Stimulated activated CD4-positive, alpha-beta T cell treated with anti-CD3 and anti-CD28 coated beads, Interleukin-2, amount 100 ng/mL, for 24 hours (primary cell): ENCODE results near the gene NEK5.

Experiments
- DNase-seq, 2 donors: peaks; one replicate each; pipeline ENCODE4 v3.0.0-alpha.2; 2020

NEK5 gene

DNA sequence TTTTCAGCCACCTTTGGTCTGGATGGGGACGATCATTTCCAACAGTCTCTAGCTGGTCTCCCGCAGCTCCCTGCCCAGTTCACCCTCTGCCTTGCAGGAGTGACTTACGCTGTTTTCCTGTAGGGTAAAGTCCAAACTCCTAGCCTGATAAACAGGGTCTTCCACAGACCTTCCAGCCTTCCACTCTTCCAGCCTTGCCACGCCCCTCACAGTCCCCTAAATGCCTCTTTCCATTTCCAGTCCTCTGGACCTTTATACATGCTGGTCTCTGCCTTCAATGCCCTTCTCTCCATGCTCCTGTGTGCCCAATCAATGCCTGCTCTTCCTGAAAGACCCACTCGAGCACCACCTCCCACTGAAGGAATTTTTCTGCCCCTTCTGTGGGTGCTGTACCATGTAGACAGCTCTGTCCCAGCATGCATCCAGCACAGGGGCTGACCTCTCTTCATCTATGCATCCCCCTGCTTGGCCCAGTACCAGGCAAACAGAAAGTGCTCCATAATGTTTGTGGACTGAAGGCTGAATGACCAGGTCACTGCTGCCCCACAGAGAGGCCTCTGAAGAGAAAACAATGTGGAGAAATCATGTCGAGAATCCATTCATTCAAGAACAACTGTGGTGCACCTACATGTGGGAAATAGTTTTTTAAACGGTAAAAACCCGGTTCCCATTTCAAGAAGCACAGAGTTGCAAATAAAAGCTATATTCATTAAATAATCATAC lies 122.2 kb downstream of the NEK5 start:
- no peak for DNase-seq

DNA sequence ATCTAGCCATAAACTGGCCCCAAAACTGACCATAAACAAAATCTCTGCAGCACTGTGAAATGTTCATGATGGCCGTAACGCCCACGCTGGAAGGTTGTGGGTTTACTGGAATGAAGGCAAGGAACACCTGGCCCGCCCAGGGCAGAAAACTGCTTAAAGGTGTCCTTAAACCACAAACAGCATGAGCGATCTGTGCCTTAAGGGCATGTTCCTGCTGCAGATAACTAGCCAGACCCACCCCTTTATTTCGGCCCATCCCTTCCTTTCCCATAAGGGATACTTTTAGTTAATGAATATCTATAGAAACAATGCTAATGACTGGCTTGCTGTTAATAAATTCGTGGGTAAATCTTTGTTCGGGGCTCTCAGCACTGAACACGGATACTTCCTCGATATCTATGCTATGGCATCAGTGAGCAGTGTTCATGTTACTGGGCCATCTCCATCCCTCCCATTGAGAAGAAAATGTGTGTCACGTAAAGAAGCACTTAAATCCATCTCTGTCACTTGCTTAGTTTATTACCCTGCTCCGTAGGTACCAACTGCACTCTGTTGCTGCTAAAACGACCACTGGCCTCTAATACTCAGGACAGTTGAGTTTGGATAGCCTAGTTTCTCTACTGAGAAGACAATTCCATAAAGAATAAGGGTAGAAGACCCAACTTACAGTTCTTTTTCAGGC lies 122.9 kb downstream of the NEK5 start:
- DNase-seq: no peak

DNA sequence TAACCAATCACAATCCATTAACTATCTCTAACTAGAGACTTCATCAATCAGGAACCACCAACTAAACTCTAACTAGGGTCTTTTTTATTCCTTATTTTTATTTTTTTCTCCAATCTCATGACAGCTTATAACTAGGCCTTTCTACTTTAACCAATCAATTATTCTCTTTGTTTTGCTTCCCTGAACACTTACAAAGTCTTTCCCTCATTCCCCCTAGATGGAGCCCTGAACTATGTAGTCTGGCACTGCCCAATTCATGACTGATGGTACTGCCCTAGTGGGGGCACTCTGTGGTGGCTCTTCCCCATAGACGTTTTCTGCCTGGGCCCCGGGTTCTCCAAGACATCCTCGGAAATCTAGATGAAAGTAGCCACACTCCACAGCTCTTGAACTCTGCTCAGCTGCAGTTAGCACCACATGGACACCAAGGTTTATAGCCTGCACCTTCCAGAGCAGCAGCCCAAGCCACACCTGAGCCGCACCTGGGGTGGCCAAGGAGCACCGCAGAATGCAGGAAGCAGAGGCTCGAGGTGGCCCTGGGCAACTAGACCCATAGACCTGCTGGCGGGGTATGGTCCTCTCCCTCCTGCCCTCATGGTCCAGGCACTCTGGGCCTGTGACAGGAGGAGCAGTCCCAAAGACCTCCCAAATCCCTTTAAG lies 124.2 kb downstream of the NEK5 start:
- DNase-seq: no peak

DNA sequence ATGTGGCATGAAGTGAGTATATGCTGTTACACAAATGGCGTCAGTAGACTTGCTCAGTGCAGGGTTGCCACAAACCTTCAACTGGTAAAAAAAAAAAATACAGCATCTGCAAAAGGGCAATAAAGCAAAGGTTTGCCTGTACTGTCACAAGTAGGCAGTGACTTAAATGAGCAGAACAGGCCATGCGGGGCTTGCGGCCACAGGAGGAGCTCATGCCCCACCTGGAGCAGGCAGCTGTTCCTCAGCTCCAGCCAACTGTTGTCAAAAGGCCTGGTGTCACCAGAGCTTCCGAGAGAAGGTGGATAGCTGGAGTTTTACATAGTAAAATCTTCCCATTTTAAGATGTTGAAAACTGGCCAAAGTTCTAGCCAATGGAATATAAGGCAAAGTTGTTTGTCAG lies 125.3 kb downstream of the NEK5 start:
- no peak for DNase-seq

DNA sequence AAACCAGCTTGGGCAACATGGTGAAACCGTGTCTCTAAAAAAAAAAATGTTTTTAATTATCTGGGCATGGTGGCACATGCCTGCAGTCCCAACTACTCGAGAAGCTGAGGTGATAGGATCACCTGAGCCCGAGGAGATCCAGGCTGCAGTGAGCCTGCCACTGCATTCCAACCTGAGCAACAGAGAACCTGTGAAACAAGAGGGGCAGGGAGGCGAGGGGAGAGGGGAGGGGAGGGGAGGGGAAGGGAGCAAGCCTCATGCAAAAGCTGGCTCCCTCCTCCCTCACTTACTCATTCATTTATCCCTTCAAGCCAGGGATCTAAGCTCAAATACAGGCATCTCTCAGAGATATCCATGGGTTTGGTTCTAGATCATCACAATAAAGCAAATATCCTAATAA lies 126.5 kb downstream of the NEK5 start:
- no peak for DNase-seq

DNA sequence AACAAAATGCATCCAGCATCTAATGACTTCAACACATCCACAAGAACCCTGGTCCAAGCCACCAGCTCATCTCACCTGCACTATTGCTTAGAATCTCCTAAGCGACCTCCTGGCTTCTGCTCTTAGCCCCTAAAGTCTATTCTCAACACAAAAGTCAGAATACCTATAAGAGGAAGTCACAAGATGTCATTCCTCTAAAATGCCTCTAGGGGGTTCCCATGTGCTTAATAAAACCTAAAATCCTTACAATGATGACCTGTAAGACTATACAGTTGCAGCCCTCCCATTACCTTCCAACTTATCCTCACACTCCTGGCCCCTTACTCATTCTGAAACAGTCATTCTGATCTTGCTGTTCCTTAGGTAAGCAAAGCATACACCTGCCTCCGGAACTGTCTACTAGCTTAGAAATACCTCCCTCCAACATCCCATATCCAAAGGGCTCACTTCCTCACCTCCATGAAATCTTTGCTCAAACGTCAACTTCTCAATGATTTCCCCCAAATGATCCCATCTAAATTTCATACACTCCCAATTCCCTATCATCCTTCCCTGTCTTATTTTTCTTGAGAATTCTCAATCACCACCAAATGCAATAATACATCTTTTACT lies 127.6 kb downstream of the NEK5 start:
- DNase-seq: no peak

DNA sequence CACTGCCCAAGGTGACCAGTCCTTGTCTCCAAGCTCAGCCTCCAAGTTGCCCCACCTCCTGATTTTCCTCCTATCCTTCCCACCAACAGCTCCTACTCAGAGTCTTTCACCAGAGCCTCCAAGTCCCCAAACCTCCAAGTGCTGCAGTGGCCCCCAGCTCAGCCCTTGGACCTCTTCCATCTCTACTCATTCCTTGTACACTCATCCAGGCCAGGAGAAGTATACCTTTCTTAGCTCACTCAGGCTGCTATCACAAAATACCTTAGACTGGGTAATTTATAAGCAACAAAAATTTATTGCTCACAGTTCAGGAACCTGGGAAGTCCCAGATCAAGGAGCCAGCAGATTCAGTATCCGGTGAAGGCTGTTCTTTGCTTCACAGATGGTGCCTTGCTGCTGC lies 129.0 kb downstream of the NEK5 start:
- no peak for DNase-seq

DNA sequence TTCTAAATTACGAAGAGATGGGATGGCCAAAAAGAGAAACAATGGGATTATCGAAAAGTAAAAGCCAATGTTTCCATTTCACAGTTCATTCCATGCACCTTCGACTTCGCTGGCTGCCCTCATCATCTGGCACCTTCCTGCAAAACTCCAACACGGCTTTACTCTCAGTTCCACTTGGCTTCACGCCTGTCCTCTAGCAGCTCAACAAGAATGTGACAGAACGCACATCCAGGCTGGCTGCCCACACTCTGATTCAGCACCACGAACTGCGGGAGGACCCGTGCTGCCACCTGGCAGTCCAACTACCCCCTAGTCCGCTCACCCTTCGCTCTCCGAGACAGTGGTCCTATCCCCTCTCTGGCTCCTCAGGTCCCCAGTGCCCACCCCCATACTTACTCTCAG lies 129.4 kb downstream of the NEK5 start:
- no peak for DNase-seq

DNA sequence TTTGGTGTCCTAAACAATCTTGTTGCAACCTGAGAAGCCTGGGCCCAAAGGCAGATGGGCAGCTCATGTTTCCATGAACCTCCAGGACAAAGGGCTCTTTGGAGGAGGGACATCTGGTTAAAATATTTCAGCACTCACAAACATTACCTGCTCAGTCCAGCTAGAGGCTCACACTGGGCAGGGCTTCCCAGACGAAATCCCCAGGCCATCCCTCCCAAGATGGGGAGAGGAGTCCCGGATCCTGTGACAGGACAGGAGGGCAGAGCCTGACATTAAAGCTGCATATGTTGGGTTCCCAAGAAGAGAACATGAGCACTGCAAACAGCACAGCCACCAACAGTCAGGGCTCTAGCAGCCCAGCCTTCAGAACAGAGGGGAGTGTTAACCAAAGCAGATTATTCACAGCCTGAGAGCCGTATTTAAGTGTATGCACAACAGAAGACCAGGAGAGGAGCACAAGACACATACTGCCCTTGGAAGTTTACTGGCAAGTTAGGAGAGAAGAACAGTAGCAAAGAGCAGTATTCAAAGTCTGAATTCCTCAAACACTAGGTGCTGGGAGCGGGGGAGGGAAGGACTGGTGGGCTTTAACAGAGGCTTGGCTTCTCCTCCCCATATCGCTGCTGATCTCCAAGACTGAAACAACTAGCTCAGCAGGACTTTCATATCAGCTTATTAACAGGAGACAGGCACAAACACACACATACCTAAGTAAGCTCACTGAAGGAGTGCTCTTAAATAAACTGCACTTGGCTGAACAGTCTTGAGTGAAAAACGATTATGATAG lies 130.0 kb downstream of the NEK5 start:
- no peak for DNase-seq

DNA sequence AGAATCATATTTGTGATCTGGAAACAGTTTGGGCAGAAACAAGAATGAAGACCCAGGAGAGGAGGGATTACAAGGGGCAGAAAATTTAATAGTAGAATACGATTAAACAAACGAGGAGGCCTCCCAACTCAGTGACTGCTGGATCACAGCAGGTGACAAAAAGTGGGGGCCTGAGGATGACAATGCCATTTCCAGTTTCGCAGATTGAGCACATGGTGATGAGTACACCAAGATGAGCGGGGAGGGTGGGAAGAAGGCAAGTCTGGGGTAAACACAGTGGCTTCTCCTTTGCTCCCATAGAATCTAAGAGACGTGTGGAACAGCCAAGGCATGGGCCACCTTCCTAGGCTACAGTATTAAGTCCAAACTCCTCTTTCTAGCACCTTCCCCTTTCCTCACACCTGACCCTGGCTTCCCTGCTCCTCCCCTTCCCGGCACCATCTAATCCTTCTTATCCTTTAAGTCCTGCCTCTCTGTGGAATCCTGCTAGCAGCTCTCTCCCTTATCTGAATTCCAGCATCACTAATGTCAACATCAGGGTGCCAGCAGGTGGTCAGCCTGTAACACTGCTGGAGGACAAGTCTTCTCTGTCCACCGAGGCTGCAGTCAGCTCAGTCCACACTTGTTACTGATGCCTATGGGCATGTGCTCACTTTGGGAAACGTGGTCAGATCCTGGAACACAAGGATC lies 131.1 kb downstream of the NEK5 start:
- DNase-seq: no peak

DNA sequence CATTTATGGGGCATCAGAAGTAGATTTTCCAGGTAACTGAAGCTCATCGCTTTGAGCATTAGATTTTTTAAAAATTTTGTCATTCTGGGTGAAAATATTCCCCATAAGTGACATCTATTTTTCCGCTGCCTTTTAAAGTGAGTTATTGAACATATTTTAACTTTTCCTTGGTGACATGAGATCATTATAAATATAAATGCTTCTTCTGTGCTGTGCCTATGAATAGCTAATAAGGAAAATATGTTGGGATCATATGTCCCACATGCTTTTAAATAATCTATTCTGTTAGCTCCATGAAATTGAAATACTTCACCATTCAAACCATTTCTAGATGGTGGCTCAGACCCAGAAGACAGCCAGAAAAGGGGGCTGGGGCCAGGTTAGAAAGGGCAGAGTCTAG lies 131.7 kb downstream of the NEK5 start:
- no peak for DNase-seq

DNA sequence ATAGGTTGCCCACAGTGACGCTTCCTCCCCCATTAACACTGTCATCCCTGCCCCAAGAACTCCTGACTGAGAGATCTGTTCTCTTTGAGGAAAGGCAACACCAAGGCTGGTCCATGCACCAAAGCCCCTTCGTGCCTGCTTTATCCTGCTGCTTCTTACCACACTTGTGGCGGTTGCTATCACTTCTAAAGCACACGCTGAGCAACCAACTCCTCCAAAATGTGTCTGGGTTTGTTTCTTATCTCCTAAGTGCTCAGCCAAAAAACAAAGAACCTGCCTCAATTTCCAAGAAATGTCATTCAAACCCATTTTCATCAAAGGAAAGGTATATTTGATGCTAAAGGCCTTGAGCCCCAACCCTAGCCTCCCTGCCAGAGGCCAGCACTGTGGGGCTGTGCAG lies 132.2 kb downstream of the NEK5 start:
- no peak for DNase-seq

DNA sequence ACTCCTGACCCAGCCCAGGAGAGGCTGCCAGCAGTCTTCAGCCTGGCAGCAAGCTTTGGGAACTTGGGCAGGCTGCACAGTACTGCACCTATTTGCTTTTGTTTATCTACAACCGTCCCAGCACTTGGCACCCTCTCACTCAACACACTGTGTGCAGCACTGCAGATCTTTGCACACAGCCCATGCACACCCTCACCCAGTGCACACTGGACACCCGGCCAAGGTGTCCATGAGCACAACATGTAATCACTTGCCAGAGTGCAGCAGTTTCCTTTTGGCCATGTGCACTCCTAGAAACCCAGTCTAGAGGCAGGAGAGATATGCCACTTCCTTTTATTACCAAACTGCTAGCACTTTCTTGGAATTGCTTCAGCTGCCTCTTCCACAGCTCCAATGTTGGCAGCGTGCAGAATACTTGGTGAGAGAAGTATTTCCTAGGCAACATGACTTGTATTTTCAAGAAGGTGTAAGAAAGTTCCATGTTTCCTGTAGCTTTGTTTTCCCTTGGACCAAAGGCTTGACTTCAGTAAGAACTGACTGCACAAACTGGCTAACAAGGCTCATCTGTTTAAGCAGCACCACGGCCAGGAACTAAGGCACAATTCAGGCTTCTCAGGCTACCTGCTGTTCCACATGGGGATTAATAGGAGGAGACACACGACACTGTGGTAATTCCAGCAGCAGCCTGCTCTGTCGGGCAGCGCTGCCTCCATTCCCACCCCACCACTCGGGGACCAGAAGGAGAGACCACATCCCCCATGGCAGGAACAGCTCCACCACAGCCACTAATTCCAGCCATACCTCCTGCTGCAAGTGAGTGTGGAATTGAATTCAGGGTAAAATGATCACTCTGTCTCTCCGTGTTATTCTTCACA lies 133.0 kb downstream of the NEK5 start:
- DNase-seq: no peak

DNA sequence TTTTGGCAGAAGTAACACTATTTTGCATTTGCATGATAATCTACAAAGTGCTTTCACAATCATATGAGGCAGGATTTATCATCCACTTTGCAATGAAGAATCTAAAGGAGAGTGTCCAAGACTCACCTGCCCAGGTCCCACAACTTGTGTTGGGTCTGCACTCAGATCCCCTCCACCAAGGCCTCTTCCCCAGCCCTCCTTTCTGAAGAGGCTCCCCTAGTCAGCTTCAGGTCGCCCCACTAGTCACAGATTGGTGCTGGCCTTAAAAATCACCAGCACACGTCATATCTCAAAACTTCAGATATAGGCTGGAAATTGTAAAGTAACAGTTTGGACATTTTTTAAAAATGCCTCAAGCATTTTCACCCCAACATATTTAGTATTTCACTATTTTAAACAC lies 135.2 kb downstream of the NEK5 start:
- DNase-seq: no peak

DNA sequence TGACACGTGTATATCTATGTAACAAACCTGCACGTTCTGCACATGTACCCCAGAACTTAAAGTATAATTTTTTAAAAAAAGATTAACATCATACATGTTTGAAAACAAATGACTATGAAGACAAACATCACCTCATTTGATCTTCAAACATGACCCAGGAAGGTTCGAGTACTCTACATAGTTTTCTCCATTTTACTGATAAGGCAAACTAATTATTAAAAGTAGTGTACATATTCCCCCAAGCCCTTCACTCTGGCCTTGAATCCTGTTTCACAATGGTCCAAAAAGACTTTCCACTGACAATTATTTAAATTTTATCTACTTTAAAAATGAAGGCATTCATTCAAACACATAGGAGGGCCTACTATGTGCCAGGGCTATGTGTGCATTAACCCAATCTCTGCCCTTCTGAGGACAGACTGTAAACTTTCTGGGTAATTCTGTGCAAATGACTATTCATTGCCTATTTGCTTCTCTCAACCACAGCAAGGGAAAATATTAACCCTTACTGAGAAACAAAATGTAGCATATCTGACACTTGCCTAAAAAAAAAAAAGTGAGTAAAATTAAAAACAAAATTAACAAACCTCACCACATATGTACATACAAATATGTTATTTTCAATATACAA lies 139.8 kb downstream of the NEK5 start:
- DNase-seq: no peak
